ENCODE measurements around the gene ZFP91.

- no peak for TF ChIP-seq ZBTB2 (IDR thresholded peaks at IDR 0.05)
- no peak for TF ChIP-seq ZNF384 (IDR thresholded peaks at IDR 0.05; ENCODE audit: low read depth, low read length)
- TF ChIP-seq GTF2B (IDR thresholded peaks at IDR 0.05; ENCODE audit: extremely low read depth, insufficient read length): no peak
- no peak for TF ChIP-seq SRF (CRISPR knock-in tag; IDR thresholded peaks at IDR 0.05)
- no peak for TF ChIP-seq CTCF (IDR thresholded peaks at IDR 0.05 in 2 of 3, conservative IDR thresholded peaks at IDR 0.05 in 1 of 3; ENCODE audit: insufficient read depth in 2 of 3, low read depth in 1 of 3, low read length in 3 of 3)
Measured at GRCh38 chr11:58609723-58610122, 30.9 kb downstream of the ZFP91 start.

All from K562 (cell line).